GM21528 (cell line): ENCODE data around the gene COL13A1.

ENCODE experiments used
- ATAC-seq: cut with Tn5 transposase; IDR thresholded peaks from one replicate; pipeline ENCODE4 v1.9.1; 2021; ENCODE audit warnings: mild to moderate bottlenecking, moderate library complexity; ENCODE audit not compliant: unreplicated experiment, low FRiP score

COL13A1 gene

GRCh38 chr10:69817078-69817581 is 15.4 kb downstream of the COL13A1 start:
- ATAC-seq, result no peak

- no peak for ATAC-seq
Observed at GRCh38 chr10:69818676-69819239, 17.1 kb downstream of the COL13A1 start.

- no peak for ATAC-seq
Observed at GRCh38 chr10:69819716-69820506, 18.2 kb downstream of the COL13A1 start.

DNA sequence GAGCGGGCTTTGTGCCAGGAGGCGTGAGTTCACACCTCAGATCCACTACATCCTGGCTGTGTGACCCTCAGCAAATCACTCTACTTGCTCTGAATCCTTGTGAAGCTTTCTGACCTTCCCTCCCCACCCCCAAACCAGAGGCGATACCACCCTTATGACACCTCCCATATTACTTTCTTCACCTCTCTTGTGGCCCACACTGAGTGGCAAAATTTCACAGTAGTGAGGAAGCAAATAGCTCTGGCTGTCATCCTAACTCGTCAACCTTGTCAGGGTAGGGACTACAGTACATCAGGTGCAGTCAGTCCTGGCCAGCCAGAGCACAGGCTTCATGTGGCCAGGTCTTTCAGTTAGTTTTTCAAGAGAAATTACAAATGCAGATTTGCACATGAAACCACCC is 19.1 kb downstream of the COL13A1 start:
- ATAC-seq, result no peak

- ATAC-seq, result no peak
Observed at GRCh38 chr10:69825604-69826003, 23.9 kb downstream of the COL13A1 start.

- no peak for ATAC-seq
Observed at GRCh38 chr10:69826094-69826493, 24.4 kb downstream of the COL13A1 start.

DNA sequence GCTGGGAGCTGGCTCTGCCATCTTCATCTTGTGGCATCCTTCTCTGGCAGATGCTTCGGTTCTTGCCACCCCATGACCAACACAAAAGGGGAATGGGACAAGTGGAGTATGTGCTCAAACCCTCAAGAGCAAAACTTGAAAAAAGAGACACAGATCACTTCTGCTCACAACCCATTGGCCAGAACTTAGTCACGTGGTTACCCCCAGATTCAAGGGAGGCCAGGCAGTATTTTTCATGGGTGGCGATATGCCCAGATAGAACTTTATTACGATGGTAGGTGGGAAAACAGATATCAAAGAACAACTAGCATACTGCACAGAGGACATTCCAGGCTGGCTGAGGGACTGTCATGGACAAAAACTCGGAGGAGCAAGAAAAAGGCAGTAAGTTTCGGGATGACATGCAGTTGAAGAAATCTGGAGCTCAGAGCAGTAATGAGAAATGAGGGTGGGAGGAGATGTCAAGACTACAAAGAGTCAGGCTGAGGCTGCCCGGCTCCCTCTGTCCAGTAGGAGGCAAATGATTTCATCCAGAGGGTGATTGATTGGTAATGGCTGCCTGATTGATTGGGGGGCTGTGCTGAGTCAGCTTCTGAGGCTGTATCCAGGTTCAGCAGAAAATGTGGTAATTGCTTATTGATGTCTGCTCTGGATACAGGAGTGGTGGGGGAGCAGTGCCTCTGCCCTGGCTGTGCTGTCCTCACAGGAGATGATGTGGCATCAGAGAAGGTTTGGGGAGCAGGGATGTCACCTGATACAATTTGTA is 25.3 kb downstream of the COL13A1 start:
- ATAC-seq, result no peak

DNA sequence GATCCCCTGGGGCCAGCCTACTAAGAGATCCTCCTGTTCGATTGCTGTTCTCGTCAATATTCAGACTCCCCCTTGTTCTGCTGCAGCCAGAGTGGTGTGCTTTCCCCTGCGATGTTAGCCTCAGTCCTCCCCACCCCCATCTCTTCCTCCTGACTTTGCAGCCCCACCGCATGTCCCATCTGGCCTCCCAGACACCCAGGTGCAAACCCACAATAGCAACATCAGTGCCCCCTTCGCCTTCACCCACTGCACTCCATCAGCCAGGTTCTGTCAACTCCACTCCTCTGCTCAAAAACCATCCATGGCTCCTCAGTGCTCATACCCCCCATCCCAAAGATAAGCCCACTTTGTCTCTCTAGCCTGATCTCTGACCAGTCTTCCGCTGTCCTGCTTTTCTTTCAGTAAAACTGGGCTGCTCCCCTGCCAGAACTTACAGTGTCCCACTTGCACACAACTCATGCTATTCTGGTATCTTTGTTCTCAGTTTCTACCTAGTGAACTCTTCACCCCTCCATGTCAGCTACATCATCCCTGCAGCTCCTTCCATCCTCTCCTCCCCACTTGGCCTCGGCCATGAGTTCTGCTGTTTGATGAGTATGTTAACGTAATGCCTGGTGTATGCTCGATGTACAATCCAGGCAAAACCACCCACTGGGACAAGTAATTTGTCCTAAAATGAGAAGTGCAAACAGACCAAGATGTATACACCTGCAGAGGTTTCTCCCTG is 26.6 kb downstream of the COL13A1 start:
- ATAC-seq, result no peak

DNA sequence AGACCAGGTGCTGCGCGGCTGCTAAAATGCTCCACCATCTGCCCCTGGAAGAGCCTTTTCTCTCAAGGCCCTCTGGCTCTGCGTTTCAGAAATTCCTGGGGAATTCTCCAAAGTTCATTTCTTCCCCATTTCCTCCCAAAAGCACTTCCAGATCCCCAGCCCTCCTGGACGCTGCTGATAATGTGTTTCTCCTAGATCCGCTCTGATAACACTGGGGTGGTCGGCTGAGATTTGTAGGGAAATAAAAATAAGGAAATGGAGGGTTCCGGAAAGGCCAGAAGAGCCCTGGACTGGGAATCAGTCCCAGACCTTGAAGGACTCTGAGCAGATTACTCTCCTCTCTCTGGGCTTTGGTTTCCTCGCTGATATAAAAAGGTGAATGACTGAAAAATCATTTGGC is 28.1 kb downstream of the COL13A1 start:
- ATAC-seq, result no peak

GRCh38 chr10:69831231-69831855 is 29.6 kb downstream of the COL13A1 start:
- no peak for ATAC-seq

DNA sequence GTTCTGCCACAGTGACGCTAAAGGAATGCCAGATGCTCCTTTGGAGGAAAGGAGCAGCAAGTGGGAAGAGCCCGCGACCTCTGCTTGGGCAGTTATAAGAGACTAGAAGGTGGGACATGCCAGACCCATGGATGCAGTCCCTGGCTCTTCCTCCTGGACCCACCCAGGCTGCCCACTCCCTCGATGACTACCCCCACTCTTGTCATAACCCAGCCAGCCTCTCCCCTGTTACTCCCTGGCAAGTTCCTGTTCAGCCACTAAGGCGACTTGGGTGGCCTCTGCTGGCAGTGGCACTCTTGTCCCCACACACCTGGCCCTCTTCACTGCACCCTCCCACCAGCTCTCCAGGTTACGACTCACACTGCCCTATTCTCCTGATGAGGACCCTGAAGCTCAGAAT is 33.5 kb downstream of the COL13A1 start:
- ATAC-seq, result no peak

DNA sequence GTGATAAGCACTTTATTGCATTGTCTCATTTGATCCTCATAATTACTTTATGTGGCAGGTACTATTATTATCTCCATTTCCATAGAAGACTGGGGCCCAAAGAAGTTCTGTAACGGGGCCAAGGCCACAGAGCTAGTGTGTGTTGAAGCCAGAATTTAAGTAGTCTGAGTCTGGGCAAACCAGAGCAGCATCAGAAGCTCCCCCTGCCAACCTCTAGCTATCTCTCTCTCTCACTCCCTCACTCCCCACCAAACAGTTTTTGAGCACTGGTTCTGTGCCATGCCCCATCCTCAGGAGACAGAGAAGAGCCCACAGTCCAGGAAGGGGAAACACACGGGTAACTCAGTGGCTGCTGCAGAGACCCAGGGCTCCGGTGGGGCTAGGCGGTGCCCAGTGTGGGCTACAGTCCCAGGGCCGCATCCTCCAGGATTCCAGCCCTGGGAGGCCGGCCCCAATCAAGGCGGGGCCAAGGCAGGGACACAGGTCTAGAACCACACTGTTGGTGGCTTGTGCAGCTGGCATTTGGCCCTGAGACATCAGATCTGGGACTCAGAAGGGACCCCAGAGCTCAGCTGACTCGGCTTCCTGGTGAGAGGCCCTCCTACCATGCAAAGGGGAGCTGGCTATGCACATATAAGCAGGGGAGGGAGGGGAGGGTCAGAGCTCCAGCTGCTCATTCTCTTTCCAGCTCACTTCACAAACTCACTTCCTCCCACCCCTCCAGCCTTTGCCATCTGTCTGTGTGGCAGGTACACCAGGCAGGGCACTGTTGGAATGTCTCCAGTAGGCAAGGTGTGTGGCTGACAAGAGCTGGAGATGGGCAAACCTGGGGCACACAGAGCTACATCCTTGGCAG is 34.4 kb downstream of the COL13A1 start:
- ATAC-seq, result no peak

DNA sequence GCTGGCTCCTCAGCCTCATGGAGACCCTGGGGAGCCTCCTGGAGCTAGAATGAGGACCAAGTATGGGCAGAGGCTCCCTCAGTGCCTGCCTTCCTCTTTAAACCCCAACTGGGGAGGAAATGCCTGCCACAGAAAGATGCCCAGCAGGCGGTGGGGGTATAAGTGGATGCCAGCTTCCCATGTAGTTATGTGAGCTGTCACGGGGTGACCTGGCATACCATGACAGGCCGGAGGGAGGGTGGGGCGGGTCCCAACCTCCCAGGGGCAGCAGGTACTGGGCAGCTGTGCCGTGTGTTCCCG is 35.0 kb downstream of the COL13A1 start:
- ATAC-seq, result no peak

DNA sequence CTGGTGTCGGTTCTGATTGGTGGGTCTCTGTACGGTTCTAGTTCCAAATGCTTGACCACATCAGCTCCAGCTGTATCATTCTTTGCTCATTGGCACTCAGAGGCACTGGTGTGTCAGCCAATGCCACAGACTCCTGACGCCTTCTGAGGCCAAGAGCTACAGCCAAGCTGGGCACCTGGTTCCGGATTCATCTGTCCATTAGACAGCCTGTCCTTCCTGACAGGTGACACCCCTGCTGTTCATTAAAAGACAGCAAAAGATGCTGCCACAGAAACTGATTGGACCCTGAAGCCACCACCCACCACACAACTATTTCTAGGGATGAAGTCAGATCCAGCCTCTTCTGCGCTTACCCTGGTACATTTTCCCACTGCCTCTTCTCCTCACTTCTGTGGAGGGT is 35.6 kb downstream of the COL13A1 start:
- ATAC-seq, result no peak

DNA sequence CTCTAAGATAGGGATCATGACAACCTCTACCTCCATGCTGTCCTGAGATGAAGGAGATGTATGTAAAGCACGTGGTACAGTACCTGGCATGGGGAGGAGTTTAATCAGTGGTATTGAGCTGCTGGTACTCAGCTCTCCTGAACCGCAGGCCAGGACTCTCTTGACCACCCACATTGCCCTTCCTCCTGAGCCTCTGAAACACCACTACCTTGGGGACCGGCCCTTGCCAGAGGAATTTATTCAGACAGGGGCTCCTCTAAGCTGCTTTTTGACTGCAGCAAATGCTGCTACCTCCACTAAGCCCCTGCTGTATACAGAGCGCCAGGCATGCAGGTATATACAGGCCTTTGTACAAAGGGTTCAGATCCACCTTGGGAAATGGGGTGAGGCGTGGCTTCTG is 36.7 kb downstream of the COL13A1 start:
- ATAC-seq, result no peak

DNA sequence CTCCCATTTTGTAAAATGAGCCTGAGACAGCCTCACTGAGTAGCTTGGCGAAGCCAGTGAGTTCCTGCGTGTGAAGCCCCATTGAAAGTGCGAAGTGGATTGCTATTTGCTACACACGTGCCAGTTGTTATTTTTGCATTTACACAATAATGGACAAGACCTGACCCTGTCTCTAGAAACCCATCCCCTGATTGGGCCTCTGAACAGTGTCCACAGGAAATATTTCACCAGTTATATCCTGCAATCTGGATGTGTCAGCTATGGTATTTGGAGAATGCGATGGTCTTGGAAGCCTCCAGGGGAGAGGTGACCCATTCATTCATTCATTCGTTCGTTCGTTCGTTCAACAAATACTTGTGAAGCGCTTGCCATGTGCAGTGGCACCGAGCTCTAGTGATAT is 37.1 kb downstream of the COL13A1 start:
- no peak for ATAC-seq

GRCh38 chr10:69839696-69840345 is 38.1 kb downstream of the COL13A1 start:
- no peak for ATAC-seq

DNA sequence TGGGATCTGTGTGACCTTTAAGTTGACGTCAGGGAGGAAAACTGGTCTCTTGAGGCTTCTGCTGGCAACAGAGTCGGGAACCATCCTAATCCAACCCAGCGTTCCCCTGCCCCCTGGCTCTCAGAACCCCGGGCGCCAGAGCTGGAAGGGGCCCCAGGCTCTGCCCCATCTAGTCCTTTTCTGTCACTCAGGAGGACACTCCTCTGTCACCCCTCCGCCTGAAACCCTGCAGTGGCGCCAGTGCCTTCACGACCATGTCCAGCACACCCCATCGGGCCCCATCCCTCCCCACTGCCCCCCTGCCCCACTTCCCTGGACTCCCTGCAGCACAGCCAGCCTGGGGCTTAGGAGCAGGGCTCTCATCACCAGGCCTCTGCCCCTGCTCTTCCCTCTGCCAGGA is 39.1 kb downstream of the COL13A1 start:
- no peak for ATAC-seq

GRCh38 chr10:69842020-69842419 is 40.3 kb downstream of the COL13A1 start:
- no peak for ATAC-seq
